GM19035 (cell line): ENCODE data around the gene HNRNPF.

Experiments used
- ATAC-seq: cut with Tn5 transposase; IDR thresholded peaks from one replicate; pipeline ENCODE4 v1.9.1; 2021; ENCODE audit not compliant: unreplicated experiment

Gene HNRNPF

GRCh38 chr10:43377424-43377883, 31.5 kb downstream of the HNRNPF start:
- ATAC-seq, result no peak

GRCh38 chr10:43376828-43377423, 32.1 kb downstream of the HNRNPF start:
- no peak for ATAC-seq

- no peak for ATAC-seq
Observed at GRCh38 chr10:43376046-43376635, 32.8 kb downstream of the HNRNPF start.

- no peak for ATAC-seq
Observed at GRCh38 chr10:43375401-43376020, 33.5 kb downstream of the HNRNPF start.

GRCh38 chr10:43374194-43374593, 34.8 kb downstream of the HNRNPF start:
- ATAC-seq, result no peak

- no peak for ATAC-seq
Observed at GRCh38 chr10:43373461-43373860, 35.5 kb downstream of the HNRNPF start.

- ATAC-seq, result no peak
Observed at GRCh38 chr10:43372765-43373361, 36.1 kb downstream of the HNRNPF start.

GRCh38 chr10:43371418-43371817, 37.6 kb downstream of the HNRNPF start, which contains the start of gene FXYD4:
TSS of gene FXYD4 (plus strand) at chr10:43371636. CDS start at chr10:43373747, 2,111 bp downstream.
- ATAC-seq, result no peak

GRCh38 chr10:43370671-43371215, 38.2 kb downstream of the HNRNPF start:
- no peak for ATAC-seq

- ATAC-seq, result no peak
Observed at GRCh38 chr10:43369921-43370320, 39.1 kb downstream of the HNRNPF start.

- no peak for ATAC-seq
Observed at GRCh38 chr10:43365001-43365400, 44.0 kb downstream of the HNRNPF start.

GRCh38 chr10:43362191-43362839, 46.7 kb downstream of the HNRNPF start:
- ATAC-seq, result peak; percentile 99

- ATAC-seq, result no peak
Observed at GRCh38 chr10:43361547-43362190, 47.3 kb downstream of the HNRNPF start.

- ATAC-seq, result no peak
Observed at GRCh38 chr10:43360086-43360485, 48.9 kb downstream of the HNRNPF start.

- ATAC-seq, result no peak
Observed at GRCh38 chr10:43355749-43356371, 53.1 kb downstream of the HNRNPF start.

GRCh38 chr10:43354879-43355380, 54.1 kb downstream of the HNRNPF start:
- no peak for ATAC-seq

GRCh38 chr10:43354330-43354635, 54.7 kb downstream of the HNRNPF start:
- no peak for ATAC-seq

GRCh38 chr10:43353495-43354329, 55.3 kb downstream of the HNRNPF start:
- ATAC-seq, result no peak

- ATAC-seq, result no peak
Observed at GRCh38 chr10:43352951-43353350, 56.0 kb downstream of the HNRNPF start.
